ENCODE results near the gene GPR65. TPM values are rescaled to one million over a fixed set of nuclear protein-coding genes. Genes with fewer than 3 reads are reported as not detected.

Gene GPR65
- total and polyA plus RNA-seq, 9 of the 15 experiments (the other 6 are each of a cell fraction or from before 2014, with no cell fraction given) = 0.03 to 0.11 (median 0.04) TPM; not detected in 6

GRCh38 chr14:88005978-88006851 lies 1.3 kb downstream of the GPR65 start:
- in situ Hi-C loops (cut with MboI) = no loop called here
- FAIRE-seq = no peak
- Histone ChIP-seq H3K9ac (ENCODE audit: insufficient read depth in 1 of 2, low read depth in 2 of 2, low read length in 2 of 2) (no peak overlapping the region), H2AFZ (ENCODE audit: low read depth, low read length) (peak overlapping the region; percentile 66), H3K4me2 (ENCODE audit: insufficient read depth, low read length) (no peak overlapping the region), H3K27me3 (ENCODE audit: control insufficient read depth in 2 of 2, insufficient read depth in 2 of 2, low read length in 2 of 2) (no peaks in the 10 kb centered on the region), H3K4me3 (no peak overlapping the region), H3K4me1 (replicated peaks in 1 of 2; ENCODE audit: control insufficient read depth in 2 of 2, insufficient read depth in 2 of 2, low read length in 2 of 2) (no peaks in the 10 kb centered on the region), H3K9me3 (replicated peaks; ENCODE audit: control insufficient read depth, insufficient read depth, low read depth, low read length) (no peaks in the 10 kb centered on the region), H3K27ac (ENCODE audit: extremely low read depth, low read depth, low read length) (no peak overlapping the region), H3K9me1 (ENCODE audit: control insufficient read depth, insufficient read depth, low read length) (no peaks in the 10 kb centered on the region), H3K36me3 (ENCODE audit: control insufficient read depth, insufficient read depth, low read length) (no peaks in the 10 kb centered on the region), H4K20me1 (replicated peaks; ENCODE audit: control insufficient read depth, insufficient read depth, low read length) (no peaks in the 10 kb centered on the region), H3K79me2 (ENCODE audit: control insufficient read depth, insufficient read depth, low read length) (no peaks in the 10 kb centered on the region)
- intact Hi-C loops (cut with micrococcal nuclease) = no loop called here
- TF ChIP-seq HNRNPK (IDR thresholded peaks at IDR 0.05; ENCODE audit: low read depth, low read length, poor library complexity, severe bottlenecking) (no peak), EZH2 (IDR thresholded peaks at IDR 0.05; ENCODE audit: borderline replicate concordance, low read depth, low read length) (no peak), FOXP4 (CRISPR knock-in tag; IDR thresholded peaks at IDR 0.05; ENCODE audit: borderline replicate concordance) (no peak), GTF2E2 (tag; IDR thresholded peaks at IDR 0.05) (no peak), TARDBP (IDR thresholded peaks at IDR 0.05) (no peak), KDM2B (CRISPR knock-in tag; IDR thresholded peaks at IDR 0.05) (no peak), RB1 (IDR thresholded peaks at IDR 0.05; ENCODE audit: low read depth) (no peak), BRD9 (IDR thresholded peaks at IDR 0.05; ENCODE audit: low read depth, partially characterized antibody) (no peak), ARHGAP35 (IDR thresholded peaks at IDR 0.05; ENCODE audit: partially characterized antibody) (no peak)
- TF ChIP-seq, protein P1, sequence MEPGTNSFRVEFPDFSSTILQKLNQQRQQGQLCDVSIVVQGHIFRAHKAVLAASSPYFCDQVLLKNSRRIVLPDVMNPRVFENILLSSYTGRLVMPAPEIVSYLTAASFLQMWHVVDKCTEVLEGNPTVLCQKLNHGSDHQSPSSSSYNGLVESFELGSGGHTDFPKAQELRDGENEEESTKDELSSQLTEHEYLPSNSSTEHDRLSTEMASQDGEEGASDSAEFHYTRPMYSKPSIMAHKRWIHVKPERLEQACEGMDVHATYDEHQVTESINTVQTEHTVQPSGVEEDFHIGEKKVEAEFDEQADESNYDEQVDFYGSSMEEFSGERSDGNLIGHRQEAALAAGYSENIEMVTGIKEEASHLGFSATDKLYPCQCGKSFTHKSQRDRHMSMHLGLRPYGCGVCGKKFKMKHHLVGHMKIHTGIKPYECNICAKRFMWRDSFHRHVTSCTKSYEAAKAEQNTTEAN (CRISPR knock-in tag; IDR thresholded peaks at IDR 0.05) = no peak
- TF ChIP-seq, protein P2, sequence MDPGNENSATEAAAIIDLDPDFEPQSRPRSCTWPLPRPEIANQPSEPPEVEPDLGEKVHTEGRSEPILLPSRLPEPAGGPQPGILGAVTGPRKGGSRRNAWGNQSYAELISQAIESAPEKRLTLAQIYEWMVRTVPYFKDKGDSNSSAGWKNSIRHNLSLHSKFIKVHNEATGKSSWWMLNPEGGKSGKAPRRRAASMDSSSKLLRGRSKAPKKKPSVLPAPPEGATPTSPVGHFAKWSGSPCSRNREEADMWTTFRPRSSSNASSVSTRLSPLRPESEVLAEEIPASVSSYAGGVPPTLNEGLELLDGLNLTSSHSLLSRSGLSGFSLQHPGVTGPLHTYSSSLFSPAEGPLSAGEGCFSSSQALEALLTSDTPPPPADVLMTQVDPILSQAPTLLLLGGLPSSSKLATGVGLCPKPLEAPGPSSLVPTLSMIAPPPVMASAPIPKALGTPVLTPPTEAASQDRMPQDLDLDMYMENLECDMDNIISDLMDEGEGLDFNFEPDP (CRISPR knock-in tag; IDR thresholded peaks at IDR 0.05) = no peak
- TF ChIP-seq, protein P3, sequence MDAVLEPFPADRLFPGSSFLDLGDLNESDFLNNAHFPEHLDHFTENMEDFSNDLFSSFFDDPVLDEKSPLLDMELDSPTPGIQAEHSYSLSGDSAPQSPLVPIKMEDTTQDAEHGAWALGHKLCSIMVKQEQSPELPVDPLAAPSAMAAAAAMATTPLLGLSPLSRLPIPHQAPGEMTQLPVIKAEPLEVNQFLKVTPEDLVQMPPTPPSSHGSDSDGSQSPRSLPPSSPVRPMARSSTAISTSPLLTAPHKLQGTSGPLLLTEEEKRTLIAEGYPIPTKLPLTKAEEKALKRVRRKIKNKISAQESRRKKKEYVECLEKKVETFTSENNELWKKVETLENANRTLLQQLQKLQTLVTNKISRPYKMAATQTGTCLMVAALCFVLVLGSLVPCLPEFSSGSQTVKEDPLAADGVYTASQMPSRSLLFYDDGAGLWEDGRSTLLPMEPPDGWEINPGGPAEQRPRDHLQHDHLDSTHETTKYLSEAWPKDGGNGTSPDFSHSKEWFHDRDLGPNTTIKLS (IDR thresholded peaks at IDR 0.05; ENCODE audit: borderline replicate concordance, low read depth) = no peak
- no peak for DNase-seq (ENCODE audit: extremely low read depth in 1 of 4, low spot score in 3 of 4)
- CTCF ChIA-PET (ENCODE audit: low intra/inter-chr PET ratio) = no interaction called here
- ATAC-seq = no peak
- no TSS peak for BruUV-seq (replicated peaks)
- 44% methylated on average over 12 of the region's 13 CpGs for WGBS (ENCODE audit: insufficient coverage, low coverage, missing lambda C conversion rate)
- POLR2A ChIA-PET = interaction anchor here (1.0 kb wide), 1 partner anchor 70 kb away, joined by 3 read pairs; no protein-coding TSS in a partner anchor

All from K562 (cell line).